GM12864 (cell line): ENCODE results near the gene GPC4.

ENCODE experiments used
- DNase-seq: peaks from one replicate; pipeline ENCODE4 v3.0.0-alpha.2; 2011; ENCODE audit warnings: low read depth
- H3K4me3 ChIP-seq: 2 replicates; pipeline ENCODE4 v1.5.1; 2011; ENCODE audit warnings: mild to moderate bottlenecking, low read depth, low read length, control low read depth
- CTCF ChIP-seq: IDR thresholded peaks from 2 replicates; pipeline ENCODE4 v1.5.1; 2011; ENCODE audit warnings: low read depth, mild to moderate bottlenecking, moderate library complexity, low read length, control low read depth, inconsistent platforms; ENCODE audit errors: missing control alignments

GPC4 gene

GRCh38 chrX:133380711-133381619 is 34.3 kb downstream of the GPC4 start:
- no peak overlapping the region for H3K4me3 ChIP-seq
- no peak for TF ChIP-seq CTCF
- no peak for DNase-seq

- no peak for DNase-seq
- TF ChIP-seq CTCF: no peak
- H3K4me3 ChIP-seq: no peak overlapping the region
These were observed 38.9 kb downstream of the GPC4 start for GRCh38 chrX:133376422-133376821.

- DNase-seq: no peak
- no peak for TF ChIP-seq CTCF
- H3K4me3 ChIP-seq: no peak overlapping the region
These were observed 39.5 kb downstream of the GPC4 start for GRCh38 chrX:133375615-133376340.

- DNase-seq: no peak
- no peak for TF ChIP-seq CTCF
- no peak overlapping the region for H3K4me3 ChIP-seq
These were observed 40.4 kb downstream of the GPC4 start for GRCh38 chrX:133374874-133375387.

GRCh38 chrX:133373386-133374079 is 41.8 kb downstream of the GPC4 start:
- no peak for TF ChIP-seq CTCF
- no peak for DNase-seq
- H3K4me3 ChIP-seq: no peak overlapping the region

- DNase-seq: no peak
- H3K4me3 ChIP-seq: no peak overlapping the region
- TF ChIP-seq CTCF: no peak
These were observed 44.5 kb downstream of the GPC4 start for GRCh38 chrX:133370696-133371275.
